ENCODE measurements around the gene ZDHHC7.

ZDHHC7 gene

GRCh38 chr16:85041219-85042166 lies 30.2 kb upstream of the ZDHHC7 start:
- Histone ChIP-seq H3K4me2 (ENCODE audit: low read length) (no peak overlapping the region), H3K79me2 (ENCODE audit: low read length) (no peaks in the 10 kb centered on the region), H3K36me3 (replicated peaks; ENCODE audit: low read depth, low read length) (no peaks in the 10 kb centered on the region), H3K9ac (ENCODE audit: low read length) (no peak overlapping the region), H3K9me3 (ENCODE audit: insufficient read depth, low read length) (no peaks in the 10 kb centered on the region), H4K20me1 (ENCODE audit: insufficient read depth, low read length) (no peaks in the 10 kb centered on the region), H3K4me3 (ENCODE audit: low read length) (no peak overlapping the region), H3K27me3 (ENCODE audit: low read depth, low read length) (peaks cover 30% of the 10 kb centered on the region), H3K27ac (ENCODE audit: low read length) (no peak overlapping the region), H3K4me1 (ENCODE audit: low read length) (no peaks in the 10 kb centered on the region), H2AFZ (ENCODE audit: low read depth, low read length) (no peak overlapping the region)
- TF ChIP-seq EZH2phosphoT487 (IDR thresholded peaks at IDR 0.05; ENCODE audit: low read depth) (no peak), CTCF (IDR thresholded peaks at IDR 0.05; ENCODE audit: low read depth, low read length) (no peak)

DNA sequence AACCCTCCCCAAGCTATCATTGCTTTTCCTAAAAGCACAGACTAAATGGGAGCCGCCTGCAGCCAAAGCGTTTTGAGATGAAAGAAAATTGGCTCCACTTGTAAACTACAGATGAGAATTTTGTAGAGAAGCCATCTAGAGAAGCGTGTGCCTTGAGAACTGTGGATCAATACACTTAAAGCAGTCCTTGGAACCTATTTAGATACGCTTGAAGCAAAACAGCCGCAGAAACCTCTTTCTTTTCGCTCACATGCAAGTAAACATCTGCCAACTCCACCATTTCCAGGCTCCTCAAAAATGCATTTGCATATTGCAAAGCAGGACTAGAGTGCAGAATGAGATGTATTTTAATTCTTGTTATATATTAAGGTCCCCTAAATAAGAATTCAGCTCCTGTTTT lies 29.4 kb upstream of the ZDHHC7 start:
- no peak for TF ChIP-seq CTCF (IDR thresholded peaks at IDR 0.05; ENCODE audit: low read depth, low read length)
- TF ChIP-seq EZH2phosphoT487 (IDR thresholded peaks at IDR 0.05; ENCODE audit: low read depth): no peak
- no peak overlapping the region for H3K4me3 ChIP-seq (ENCODE audit: low read length)
- H3K36me3 ChIP-seq (replicated peaks; ENCODE audit: low read depth, low read length): no peaks in the 10 kb centered on the region

DNA sequence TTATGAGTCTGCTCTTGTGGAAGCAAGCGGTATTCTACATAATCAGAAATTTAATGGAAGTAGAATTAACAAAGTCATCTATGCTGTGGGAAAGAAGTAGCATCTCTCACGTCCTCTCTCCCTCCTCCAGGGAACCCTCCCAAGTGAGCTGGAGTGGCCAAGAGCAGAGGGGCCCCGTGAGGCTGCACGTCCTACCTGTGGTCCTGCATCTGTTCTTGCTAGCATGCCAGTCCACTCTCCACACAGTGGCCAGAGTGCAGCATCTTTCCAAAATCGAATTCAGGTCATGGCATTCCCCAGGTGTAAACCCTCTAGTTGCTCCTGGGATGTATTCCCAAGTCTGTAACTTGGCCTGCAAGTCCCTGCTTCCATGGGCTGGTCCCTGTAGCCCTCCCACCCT lies 26.4 kb upstream of the ZDHHC7 start:
- Histone ChIP-seq H4K20me1 (ENCODE audit: insufficient read depth, low read length) (no peaks in the 10 kb centered on the region), H3K9ac (ENCODE audit: low read length) (no peak overlapping the region), H3K4me1 (ENCODE audit: low read length) (no peaks in the 10 kb centered on the region), H3K27me3 (ENCODE audit: low read depth, low read length) (peaks cover 22% of the 10 kb centered on the region), H3K79me2 (ENCODE audit: low read length) (no peaks in the 10 kb centered on the region), H3K9me3 (ENCODE audit: insufficient read depth, low read length) (no peaks in the 10 kb centered on the region), H3K4me2 (ENCODE audit: low read length) (no peak overlapping the region), H2AFZ (ENCODE audit: low read depth, low read length) (no peak overlapping the region), H3K36me3 (replicated peaks; ENCODE audit: low read depth, low read length) (no peaks in the 10 kb centered on the region), H3K4me3 (ENCODE audit: low read length) (no peak overlapping the region), H3K27ac (ENCODE audit: low read length) (no peak overlapping the region)
- TF ChIP-seq EZH2phosphoT487 (IDR thresholded peaks at IDR 0.05; ENCODE audit: low read depth): no peak
- no peak for TF ChIP-seq CTCF (IDR thresholded peaks at IDR 0.05; ENCODE audit: low read depth, low read length)

More for the DNA sequence above, 29.4 kb upstream of the ZDHHC7 start:
- Histone ChIP-seq H4K20me1 (ENCODE audit: insufficient read depth, low read length) (no peaks in the 10 kb centered on the region), H2AFZ (ENCODE audit: low read depth, low read length) (no peak overlapping the region), H3K27ac (ENCODE audit: low read length) (no peak overlapping the region), H3K27me3 (ENCODE audit: low read depth, low read length) (peaks cover 28% of the 10 kb centered on the region), H3K79me2 (ENCODE audit: low read length) (no peaks in the 10 kb centered on the region), H3K9ac (ENCODE audit: low read length) (no peak overlapping the region), H3K9me3 (ENCODE audit: insufficient read depth, low read length) (no peaks in the 10 kb centered on the region), H3K4me2 (ENCODE audit: low read length) (no peak overlapping the region), H3K4me1 (ENCODE audit: low read length) (no peaks in the 10 kb centered on the region)

DNA sequence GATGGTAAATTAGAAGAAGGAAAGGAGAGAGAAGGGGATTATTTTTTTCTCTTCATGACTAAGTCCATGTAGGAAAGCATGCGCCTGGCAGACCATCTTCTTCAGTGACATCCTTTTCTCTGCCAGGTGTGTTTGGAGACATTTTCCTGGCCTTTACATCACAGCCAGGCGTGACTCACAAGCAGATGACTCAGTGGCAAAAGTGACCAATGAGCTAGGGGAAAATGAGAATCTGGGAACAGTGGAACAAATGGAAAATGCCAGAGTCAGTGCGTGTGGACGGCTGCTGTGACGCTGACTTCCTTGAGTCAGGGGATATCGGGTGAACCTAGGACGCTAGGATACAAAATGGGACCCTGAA lies 25.7 kb upstream of the ZDHHC7 start:
- Histone ChIP-seq H3K4me2 (ENCODE audit: low read length) (no peak overlapping the region), H3K9me3 (ENCODE audit: insufficient read depth, low read length) (no peaks in the 10 kb centered on the region), H3K4me1 (ENCODE audit: low read length) (no peaks in the 10 kb centered on the region), H3K27ac (ENCODE audit: low read length) (no peak overlapping the region), H3K36me3 (replicated peaks; ENCODE audit: low read depth, low read length) (no peaks in the 10 kb centered on the region), H2AFZ (ENCODE audit: low read depth, low read length) (no peak overlapping the region), H3K27me3 (ENCODE audit: low read depth, low read length) (0 out of 2 replicates have a peak, but pooled peaks cover 19% of the 10 kb centered on the region), H3K79me2 (ENCODE audit: low read length) (no peaks in the 10 kb centered on the region), H3K9ac (ENCODE audit: low read length) (no peak overlapping the region), H4K20me1 (ENCODE audit: insufficient read depth, low read length) (no peaks in the 10 kb centered on the region), H3K4me3 (ENCODE audit: low read length) (no peak overlapping the region)
- TF ChIP-seq CTCF (IDR thresholded peaks at IDR 0.05; ENCODE audit: low read depth, low read length) (no peak), EZH2phosphoT487 (IDR thresholded peaks at IDR 0.05; ENCODE audit: low read depth) (no peak)
